DOHH2 (cell line): Measurements from ENCODE around the gene CABP4.
"Not testable (repeated sequence)": the region's sequence is repeated elsewhere in the genome, so short reads cannot be mapped to it uniquely, and the experiment has no call there.

Experiments used
- CTCF ChIP-seq: fragments of 200-600 bp; sonication (generic); IDR thresholded peaks from one replicate; pipeline ENCODE4 v1.5.1; 2014; ENCODE audit warnings: antibody characterized with exemption, mild to moderate bottlenecking, low read depth, low read length; ENCODE audit not compliant: poor library complexity, severe bottlenecking
- EZH2phosphoT487 ChIP-seq: fragments of 200-600 bp; sonication (generic); IDR thresholded peaks from 2 replicates; pipeline ENCODE4 v1.6.1; 2017; ENCODE audit warnings: borderline replicate concordance, mild to moderate bottlenecking, antibody characterized with exemption, low read length, moderate library complexity, mixed read lengths

- not testable (repeated sequence) for TF ChIP-seq CTCF, EZH2phosphoT487
These were observed 10.4 kb downstream of the CABP4 start for GRCh38 chr11:67465530-67465929.
